Activated CD4-positive, alpha-beta T cell treated with anti-CD3 and anti-CD28 coated beads, Interleukin-10, Interleukin-2, amounts not matched to agents 100 ng/mL and 50 ng/mL, durations not matched to agents 16 hours and 8 hours (primary cell): ENCODE results near the gene ZYG11B.
"Not testable (repeated sequence)": the region's sequence is repeated elsewhere in the genome, so short reads cannot be mapped to it uniquely, and the experiment has no call there.

Experiments
- DNase-seq: peaks from one replicate; pipeline ENCODE4 v3.0.0-alpha.2; 2020

The ZYG11B gene

DNA sequence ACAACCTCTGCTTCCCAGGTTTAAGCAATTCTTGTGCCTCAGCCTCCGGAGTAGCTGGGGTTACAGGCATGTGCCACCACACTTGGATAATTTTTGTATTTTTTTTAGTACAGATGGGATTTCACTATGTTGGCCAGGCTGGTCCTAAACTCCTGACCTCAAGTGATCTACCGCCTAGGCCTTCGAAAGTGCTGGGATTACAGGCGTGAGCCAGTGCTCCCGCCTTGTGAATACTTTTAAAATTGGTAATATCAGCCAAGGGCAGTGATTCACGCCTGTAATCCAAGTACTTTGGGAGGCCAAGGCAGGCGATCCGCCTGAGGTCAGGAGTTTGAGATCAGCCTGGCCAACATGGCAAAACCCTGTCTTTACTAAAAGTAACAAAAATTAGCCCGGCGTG lies 33.7 kb downstream of the ZYG11B start:
- DNase-seq, result no peak

DNA sequence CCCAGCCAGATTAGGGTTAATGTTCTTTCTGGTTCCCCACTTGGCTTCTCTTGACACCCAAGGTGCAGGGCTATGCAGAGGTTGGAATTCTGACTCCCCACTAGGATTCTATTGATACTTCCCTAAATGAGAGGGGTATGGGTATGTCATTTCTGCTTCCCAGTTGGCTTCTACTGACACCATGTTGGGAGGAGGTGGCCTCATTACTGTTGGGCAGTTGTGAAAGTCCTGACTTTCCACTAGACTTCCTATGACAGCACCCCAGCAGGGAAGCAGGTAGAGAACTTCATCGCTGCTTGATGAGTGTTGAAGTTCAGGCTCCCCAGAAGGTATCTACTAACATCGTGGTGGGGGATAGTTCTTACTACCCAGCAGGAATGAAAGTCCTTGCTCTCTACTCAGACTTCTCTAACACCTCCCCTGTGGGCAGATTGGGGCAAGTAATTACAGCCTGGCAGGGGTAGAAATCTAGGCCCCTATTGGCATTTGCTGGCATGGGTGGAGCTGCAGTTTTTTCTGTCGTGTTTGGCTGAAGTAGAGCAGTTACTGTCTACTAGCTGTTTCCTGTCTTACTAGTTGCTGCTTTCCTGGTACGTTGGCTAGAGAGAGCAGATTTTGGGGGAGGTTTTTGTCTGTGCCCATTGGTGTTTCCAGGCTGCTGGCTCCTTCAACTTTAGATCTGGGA lies 41.5 kb downstream of the ZYG11B start:
- DNase-seq, result no peak

GRCh38 chr1:52769346-52770033 lies 43.2 kb downstream of the ZYG11B start:
- DNase-seq, result no peak

DNA sequence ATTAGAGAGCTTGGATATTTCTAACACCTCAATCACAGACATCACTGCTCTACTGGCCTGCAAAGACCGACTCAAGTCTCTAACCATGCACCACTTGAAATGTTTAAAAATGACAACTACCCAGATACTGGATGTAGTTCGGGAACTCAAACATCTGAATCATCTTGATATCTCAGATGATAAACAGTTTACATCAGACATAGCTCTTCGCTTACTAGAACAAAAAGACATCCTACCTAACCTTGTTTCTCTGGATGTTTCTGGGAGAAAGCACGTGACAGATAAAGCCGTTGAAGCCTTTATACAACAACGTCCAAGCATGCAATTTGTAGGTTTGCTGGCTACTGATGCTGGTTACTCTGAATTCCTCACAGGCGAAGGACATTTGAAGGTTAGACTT lies 45.1 kb downstream of the ZYG11B start:
- no peak for DNase-seq

GRCh38 chr1:52786148-52786547 lies 59.9 kb downstream of the ZYG11B start:
- no peak for DNase-seq

DNA sequence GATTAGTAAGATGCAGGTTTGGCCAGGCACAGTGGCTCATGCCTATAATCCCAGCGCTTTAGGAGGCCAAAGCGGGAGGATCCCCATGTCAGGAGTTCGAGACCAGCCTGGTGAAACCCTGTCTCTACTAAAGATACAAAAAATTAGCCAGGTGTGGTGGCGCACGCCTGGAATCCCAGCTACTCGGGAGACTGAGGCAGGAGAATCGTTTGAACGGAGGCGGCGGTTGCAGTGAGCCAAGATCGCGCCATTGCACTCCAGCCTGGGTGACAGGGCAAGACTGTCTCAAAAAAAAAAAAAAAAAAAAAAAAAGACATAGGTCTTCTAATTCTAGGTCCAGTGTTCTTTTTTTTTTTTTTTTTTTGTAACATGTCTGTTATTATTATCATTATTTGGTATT lies 64.2 kb downstream of the ZYG11B start:
- DNase-seq, result not testable (repeated sequence)

GRCh38 chr1:52792036-52792435 lies 65.8 kb downstream of the ZYG11B start:
- DNase-seq, result no peak

DNA sequence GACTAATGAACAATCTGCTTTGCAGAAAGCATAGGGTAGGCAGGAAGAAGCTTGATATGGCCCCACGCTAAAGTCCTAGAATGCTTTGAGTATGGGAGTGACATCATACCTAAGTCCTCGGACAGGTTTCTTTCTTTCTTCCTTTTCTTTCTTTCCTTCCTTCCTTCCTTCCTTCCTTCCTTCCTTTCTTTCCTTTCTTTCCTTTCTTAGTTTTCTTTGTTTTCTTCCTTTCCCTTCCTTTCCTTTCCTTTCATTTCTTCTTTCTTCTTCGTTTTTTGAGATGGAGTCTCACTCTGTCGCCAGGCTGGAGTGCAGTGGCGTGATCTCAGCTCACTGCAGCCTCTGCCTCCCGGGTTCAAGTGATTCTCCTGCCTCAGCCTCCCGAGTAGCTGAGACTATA lies 67.5 kb downstream of the ZYG11B start:
- DNase-seq, result not testable (repeated sequence)

DNA sequence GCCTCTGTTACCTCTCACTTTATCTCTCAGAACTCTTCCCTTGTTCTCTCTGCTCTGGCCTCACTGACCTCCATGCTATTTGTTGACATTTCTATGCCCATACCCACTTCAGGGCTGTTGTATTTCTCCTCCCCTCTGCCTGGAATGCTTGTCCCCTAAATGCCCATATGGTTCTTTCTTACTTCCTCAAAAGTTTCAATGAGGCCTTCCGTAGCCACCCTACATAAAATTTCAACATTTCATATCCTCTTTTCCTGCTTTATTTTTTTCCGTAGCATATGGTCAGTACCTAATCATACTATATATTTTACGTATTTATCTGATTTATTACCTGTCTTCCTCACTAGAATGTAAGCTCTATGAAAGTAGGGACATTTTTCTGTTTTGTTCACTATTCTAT lies 69.2 kb downstream of the ZYG11B start:
- DNase-seq, result no peak

DNA sequence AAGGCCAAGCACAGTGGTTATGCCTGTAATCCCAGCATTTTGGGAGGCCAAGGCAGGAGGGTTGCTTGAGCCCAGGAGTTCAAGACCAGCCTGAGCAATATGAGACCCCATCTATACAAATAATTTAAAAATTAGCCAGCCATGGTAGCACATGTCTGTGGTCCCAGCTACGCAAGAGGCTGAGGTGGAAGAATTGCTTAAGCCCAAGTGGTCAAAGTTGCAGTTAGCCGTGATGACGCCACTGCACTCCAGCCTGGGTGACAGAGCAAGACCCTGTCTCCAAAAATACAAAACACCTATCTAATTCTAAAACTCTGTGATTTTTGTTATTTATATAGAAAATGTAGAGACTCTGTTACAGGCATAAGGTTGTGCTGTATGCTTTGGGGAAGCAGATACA lies 72.1 kb downstream of the ZYG11B start:
- DNase-seq, result no peak

DNA sequence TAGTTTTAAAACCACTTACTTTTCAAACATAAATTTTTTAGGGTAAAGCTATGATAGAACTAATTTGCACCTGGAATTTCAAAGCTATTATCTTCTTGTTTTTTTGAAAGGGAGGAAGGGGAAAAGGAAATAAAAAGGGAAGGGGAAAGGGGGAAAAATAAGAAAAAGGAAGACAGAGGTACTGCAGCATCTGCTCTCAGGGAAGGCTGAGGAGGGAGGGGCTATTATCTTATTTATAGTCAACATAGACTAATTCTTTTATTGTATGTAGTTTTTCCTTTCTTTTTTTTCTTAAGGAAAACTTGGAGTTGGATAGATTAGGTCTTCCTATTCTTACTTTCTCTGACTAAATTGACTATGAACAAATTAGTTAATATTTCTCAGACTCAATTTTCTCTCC lies 74.8 kb downstream of the ZYG11B start:
- no peak for DNase-seq

- DNase-seq, result not testable (repeated sequence)
These were observed 77.8 kb downstream of the ZYG11B start for GRCh38 chr1:52804083-52804482.

GRCh38 chr1:52814465-52814864 lies 88.2 kb downstream of the ZYG11B start:
- DNase-seq, result no peak

- not testable (repeated sequence) for DNase-seq
These were observed 94.6 kb downstream of the ZYG11B start for GRCh38 chr1:52820830-52821229.

- DNase-seq, result peak; percentile 16
These were observed 99.6 kb downstream of the ZYG11B start for GRCh38 chr1:52825868-52826267.

- DNase-seq, result no peak
These were observed 108.5 kb downstream of the ZYG11B start for GRCh38 chr1:52834798-52835197.

DNA sequence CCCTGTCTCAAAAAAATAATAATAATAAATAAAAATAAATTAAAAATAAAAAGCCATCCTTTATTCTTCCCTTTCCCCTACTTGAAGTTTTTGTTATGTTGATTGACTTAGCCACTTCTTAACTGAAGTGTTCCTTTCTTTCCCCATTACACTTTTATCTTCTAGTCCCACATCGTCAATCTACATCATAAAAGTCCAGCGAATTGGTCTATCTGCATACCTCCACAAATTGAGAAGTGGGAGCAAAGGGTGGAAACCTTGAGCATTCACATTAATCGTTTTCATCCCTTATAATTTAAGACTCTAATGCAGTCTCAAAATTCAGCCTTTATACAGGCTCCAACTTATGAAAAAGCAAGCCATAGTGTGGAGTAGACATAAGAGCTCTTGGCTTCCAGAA lies 109.8 kb downstream of the ZYG11B start:
- no peak for DNase-seq

DNA sequence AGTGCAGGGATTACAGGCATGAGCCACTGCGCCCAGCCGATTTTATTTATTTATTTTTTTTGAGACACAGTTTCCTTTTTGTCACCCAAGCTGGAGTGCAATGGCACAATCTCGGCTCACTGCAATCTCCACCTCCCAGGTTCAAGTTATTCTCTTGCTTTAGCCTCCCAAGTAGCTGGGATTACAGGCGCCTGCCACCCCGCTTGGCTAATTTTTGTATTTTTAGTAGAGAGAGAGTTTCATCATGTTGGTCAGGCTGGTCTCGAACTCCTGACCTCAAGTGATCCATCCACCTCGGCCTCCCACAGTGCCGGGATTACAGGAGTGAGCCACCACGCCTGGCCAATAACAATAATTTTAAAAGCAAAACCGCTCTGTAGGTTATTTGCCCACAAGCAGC lies 112.9 kb downstream of the ZYG11B start:
- DNase-seq, result not testable (repeated sequence)

- peak; percentile 84 for DNase-seq
These were observed 116.5 kb downstream of the ZYG11B start, which contains the start of gene ZYG11A for GRCh38 chr1:52842643-52843310. TSS of gene ZYG11A (plus strand) at chr1:52842760. CDS start at chr1:52842884, 124 bp downstream.

DNA sequence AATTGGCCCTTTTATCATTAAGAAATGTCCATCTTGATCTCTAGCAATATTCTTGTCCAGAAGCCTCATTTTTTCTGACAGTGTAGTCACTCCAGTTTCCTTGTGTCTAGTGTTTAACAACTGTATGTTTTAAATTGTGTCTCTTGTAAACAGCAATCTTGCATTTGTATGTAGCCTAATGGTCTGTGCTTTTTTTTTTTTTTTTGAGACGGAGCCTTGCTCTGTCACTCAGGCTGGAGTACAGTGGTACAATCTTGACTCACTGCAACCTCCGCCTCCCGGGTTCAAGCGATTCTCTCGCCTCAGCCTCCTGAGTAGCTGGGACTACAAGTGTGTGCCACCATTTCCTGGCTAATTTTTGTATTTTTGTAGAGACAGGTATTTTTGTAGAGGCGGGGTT lies 118.9 kb downstream of the ZYG11B start:
- DNase-seq, result not testable (repeated sequence)

DNA sequence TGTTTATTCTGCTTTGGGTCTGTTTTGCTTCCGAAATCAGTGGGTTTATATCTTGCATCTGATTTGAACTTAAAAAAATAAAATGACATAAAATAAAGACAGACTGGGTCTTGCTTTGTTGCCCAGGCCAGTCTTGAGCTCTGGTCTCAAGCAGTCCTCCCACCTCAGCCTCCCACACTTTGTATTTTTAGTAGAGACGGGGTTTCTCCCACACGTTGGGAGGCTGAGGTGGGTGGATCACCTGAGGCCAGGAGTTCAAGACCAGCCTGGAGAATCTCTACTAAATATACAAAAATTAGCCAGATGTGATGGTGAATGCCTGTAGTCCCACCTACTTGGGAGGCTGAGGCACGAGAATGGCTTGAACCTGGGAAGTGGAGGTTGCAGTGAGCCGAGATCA lies 122.2 kb downstream of the ZYG11B start:
- DNase-seq, result no peak

DNA sequence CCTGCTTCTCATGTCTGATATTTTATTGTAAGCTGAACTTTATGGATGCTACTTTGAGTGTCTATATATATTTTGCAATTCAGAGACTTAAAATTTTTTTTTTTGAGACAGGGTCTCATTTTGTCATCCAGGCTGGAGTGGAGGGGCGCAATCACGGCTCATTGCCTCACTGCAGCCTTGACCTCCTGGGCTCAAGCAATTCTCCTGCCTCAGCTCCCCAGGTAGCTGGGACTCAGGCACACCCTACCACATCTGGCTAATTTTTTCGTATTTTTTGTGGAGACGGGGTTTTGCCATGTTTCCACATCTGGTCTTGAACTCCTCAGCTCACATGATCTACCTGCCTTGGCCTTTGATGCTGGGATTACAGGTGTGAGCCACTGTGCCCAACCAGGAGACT lies 124.7 kb downstream of the ZYG11B start:
- no peak for DNase-seq

- DNase-seq, result no peak
These were observed 126.6 kb downstream of the ZYG11B start for GRCh38 chr1:52852854-52853253.

DNA sequence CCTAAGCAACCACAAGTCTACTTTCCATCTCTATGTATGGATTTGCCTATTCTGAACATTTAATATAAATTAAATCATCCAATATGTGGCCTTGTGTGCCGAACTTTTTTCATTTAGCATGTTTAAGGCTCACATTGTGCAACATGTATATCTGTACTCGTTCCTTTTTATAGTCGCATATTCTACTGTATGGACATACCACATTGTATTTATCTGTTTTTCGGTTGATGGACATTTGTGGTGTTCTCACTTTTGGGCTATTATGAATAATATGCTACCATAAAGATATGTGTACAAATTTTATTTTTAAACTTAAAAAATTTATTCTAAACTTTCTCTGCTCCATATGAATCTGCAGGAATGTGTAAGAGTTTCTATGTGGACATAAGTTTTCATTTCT lies 129.3 kb downstream of the ZYG11B start:
- DNase-seq, result no peak
